ENCODE data around the gene KSR2. TPM values are rescaled to one million over a fixed set of nuclear protein-coding genes. Genes with fewer than 3 reads are reported as not detected.

KSR2 gene
- total and polyA plus RNA-seq, 2 of the 4 experiments (the other 2 are of a cell fraction) = not detected

GRCh38 chr12:117699118-117699517, 269.7 kb downstream of the KSR2 start:
- TF ChIP-seq RAD21 (IDR thresholded peaks at IDR 0.05; ENCODE audit: low read length) (no peak), RFX5 (IDR thresholded peaks at IDR 0.05; ENCODE audit: low read depth, low read length) (no peak), MAZ (IDR thresholded peaks at IDR 0.05; ENCODE audit: borderline replicate concordance, low read depth, low read length) (no peak), RCOR1 (IDR thresholded peaks at IDR 0.05; ENCODE audit: insufficient replicate concordance, low read length) (no peak), SMC3 (IDR thresholded peaks at IDR 0.05; ENCODE audit: low read depth, low read length) (no peak), CHD1 (IDR thresholded peaks at IDR 0.05; ENCODE audit: low read depth, low read length) (no peak), CTCF (conservative IDR thresholded peaks at IDR 0.05; ENCODE audit: low read depth, low read length) (no peak), POLR2A (IDR thresholded peaks at IDR 0.05; ENCODE audit: low read depth, low read length) (no peak), MXI1 (IDR thresholded peaks at IDR 0.05; ENCODE audit: borderline replicate concordance, low read depth, low read length) (no peak), CEBPB (IDR thresholded peaks at IDR 0.05; ENCODE audit: low read depth, low read length) (no peak), MAFK (IDR thresholded peaks at IDR 0.05; ENCODE audit: low read depth, low read length) (no peak), USF2 (IDR thresholded peaks at IDR 0.05; ENCODE audit: low read depth, low read length) (no peak), NFE2L2 (IDR thresholded peaks at IDR 0.05; ENCODE audit: low read depth, low read length) (no peak), ELK1 (IDR thresholded peaks at IDR 0.05; ENCODE audit: borderline replicate concordance, low read depth, low read length) (no peak), BHLHE40 (IDR thresholded peaks at IDR 0.05; ENCODE audit: low read depth, low read length) (no peak), FOS (IDR thresholded peaks at IDR 0.05; ENCODE audit: low read depth, low read length) (no peak)
- H2BK120ac ChIP-seq (ENCODE audit: low read depth, low read length) = no peak overlapping the region
- H2BK20ac ChIP-seq (ENCODE audit: low read depth, low read length) = no peak overlapping the region
- H3K23ac ChIP-seq (ENCODE audit: low read depth, low read length) = no peak overlapping the region
- H3K36me3 ChIP-seq (ENCODE audit: control insufficient read depth, insufficient read depth, low read length) = no peaks in the 10 kb centered on the region
- no peaks in the 10 kb centered on the region for H3K79me1 ChIP-seq (ENCODE audit: low read depth in 1 of 2, low read length in 2 of 2)
- H4K5ac ChIP-seq (ENCODE audit: low read depth, low read length) = no peak overlapping the region
- POLR2A ChIA-PET (ENCODE audit: unreplicated experiment) = no interaction called here
- DNase-seq (no peak), ATAC-seq (ENCODE audit: low read depth) (no peak)
- H3K4me1 ChIP-seq (ENCODE audit: control insufficient read depth, insufficient read depth, low read length) = no peaks in the 10 kb centered on the region
- H3K56ac ChIP-seq (ENCODE audit: extremely low read depth, insufficient read depth, low read length) = no peak overlapping the region
- no peak overlapping the region for H3K27ac ChIP-seq (ENCODE audit: insufficient read depth, low read length)
- intact Hi-C loops (cut with micrococcal nuclease) = no loop called here
- no peaks in the 10 kb centered on the region for H3K9me1 ChIP-seq (ENCODE audit: insufficient read depth, low read length)
- in situ Hi-C loops (cut with MboI; ENCODE audit: low sequenced_read_pairs) = no loop called here
- CTCF ChIA-PET = no interaction called here
- no peak overlapping the region for H3K4ac ChIP-seq (ENCODE audit: low read depth, low read length)
- H3K4me3 ChIP-seq (ENCODE audit: insufficient read depth, low read depth, low read length) = no peak overlapping the region
- WGBS, 2 experiments (ENCODE audit: extremely low coverage in 2 of 2, insufficient read length in 1 of 2) = no CpG with 5 or more reads among the region's 1 CpG
- no TSS peak for BruUV-seq (replicated peaks)
- H3K18ac ChIP-seq (ENCODE audit: low read depth, low read length) = no peak overlapping the region
- H3K9me3 ChIP-seq (ENCODE audit: control insufficient read depth, insufficient read depth, low read length) = peaks cover 23% of the 10 kb centered on the region
- no peak overlapping the region for H2AFZ ChIP-seq (replicated peaks; ENCODE audit: low read length, poor library complexity)
- H2BK5ac ChIP-seq (ENCODE audit: low read depth, low read length, poor library complexity, severe bottlenecking) = no peak overlapping the region
- H2AK5ac ChIP-seq (ENCODE audit: low read depth, low read length) = no peak overlapping the region
- H4K8ac ChIP-seq (ENCODE audit: low read depth in 2 of 2, low read length in 2 of 2) = no peak overlapping the region
- H3K27me3 ChIP-seq (ENCODE audit: control insufficient read depth, insufficient read depth, low read length) = no peaks in the 10 kb centered on the region
- H3K4me2 ChIP-seq (ENCODE audit: low read depth, low read length) = no peak overlapping the region
- no peak overlapping the region for H2AK9ac ChIP-seq (replicated peaks; ENCODE audit: low read depth, low read length, poor library complexity)
- no peak overlapping the region for H2BK15ac ChIP-seq (ENCODE audit: low read depth, low read length)
- H3K14ac ChIP-seq (replicated peaks; ENCODE audit: low read depth, low read length) = no peak overlapping the region
- H4K91ac ChIP-seq (ENCODE audit: insufficient read depth, low read depth, low read length) = no peak overlapping the region
- dilution Hi-C loops (cut with HindIII; ENCODE audit: low sequenced_read_pairs, unreplicated experiment) = no loop called here
- no peaks in the 10 kb centered on the region for H4K20me1 ChIP-seq (ENCODE audit: insufficient read depth, low read length)
- H3K9ac ChIP-seq (ENCODE audit: low read depth, low read length) = no peak overlapping the region

All from IMR-90 (cell line).